Karpas-422 (cell line): ENCODE measurements around the gene CRYBB1. TPM values are rescaled to one million over a fixed set of nuclear protein-coding genes. Genes with fewer than 3 reads are reported as not detected.

ENCODE experiments used
- DNase-seq: peaks from one replicate; pipeline ENCODE4 v3.0.0-alpha.2; 2015
- H2AFZ ChIP-seq: fragments of 200-600 bp; sonication (generic); 2 replicates; pipeline ENCODE4 v1.6.1; 2014; ENCODE audit warnings: antibody characterized with exemption, low read length, mixed read lengths
- H3K27ac ChIP-seq: fragments of 200-600 bp; sonication (generic); 2 replicates; pipeline ENCODE4 v1.5.1; 2014; ENCODE audit warnings: mild to moderate bottlenecking, low read length, moderate library complexity
- H3K27me3 ChIP-seq: fragments of 200-600 bp; sonication (generic); 2 replicates; pipeline ENCODE4 v1.6.1; 2014; ENCODE audit warnings: low read length, mixed read lengths
- H3K36me3 ChIP-seq: fragments of 200-600 bp; sonication (generic); 2 replicates; pipeline ENCODE4 v1.6.1; 2014; ENCODE audit warnings: low read length, mixed read lengths; ENCODE audit not compliant: insufficient read depth
- H3K4me1 ChIP-seq: fragments of 200-600 bp; sonication (generic); 2 replicates; pipeline ENCODE4 v1.6.1; 2014; ENCODE audit warnings: mild to moderate bottlenecking, low read length, mixed read lengths
- H3K4me2 ChIP-seq: fragments of 200-600 bp; sonication (generic); 2 replicates; pipeline ENCODE4 v1.6.1; 2014; ENCODE audit warnings: low read length, low read depth, mild to moderate bottlenecking; ENCODE audit not compliant: poor library complexity, severe bottlenecking
- H3K4me3 ChIP-seq: fragments of 200-600 bp; sonication (generic); 2 replicates; pipeline ENCODE4 v1.5.1; 2014; ENCODE audit warnings: mild to moderate bottlenecking, antibody characterized with exemption, low read length, mixed read lengths
- H3K79me2 ChIP-seq: fragments of 200-600 bp; sonication (generic); 2 replicates; pipeline ENCODE4 v1.6.1; 2014; ENCODE audit warnings: mild to moderate bottlenecking, low read length, mixed read lengths
- H3K9ac ChIP-seq: fragments of 200-600 bp; sonication (generic); 2 replicates; pipeline ENCODE4 v1.6.0; 2014; ENCODE audit warnings: low read length
- H3K9me2 ChIP-seq: fragments of 200-600 bp; sonication (generic), shearing (Covaris generic); replicated peaks from 2 replicates; pipeline ENCODE4 v1.6.0; 2014; ENCODE audit warnings: mild to moderate bottlenecking, low read length, moderate library complexity; ENCODE audit not compliant: insufficient read depth
- H3K9me3 ChIP-seq: fragments of 300-700, 200-600 bp; sonication (generic); 2 replicates; pipeline ENCODE4 v1.6.1; 2014; ENCODE audit warnings: low read length, mixed read lengths
- H4K20me1 ChIP-seq: fragments of 200-600 bp; sonication (generic); 2 replicates; pipeline ENCODE4 v1.6.1; 2014; ENCODE audit warnings: mild to moderate bottlenecking, antibody characterized with exemption, low read length, low read depth; ENCODE audit not compliant: insufficient read depth
- total RNA-seq: library from RNA; depleted of rRNA; stranded (reverse); fragments of >200 nt; shearing (Covaris generic); gene quantifications from 2 replicates; pipeline ENCODE4 v1.2.3, GENCODE V29; 2014; ENCODE audit warnings: low replicate concordance

The CRYBB1 gene
- total RNA-seq, 1 experiment from 2014 or later: 0.22 TPM

- Histone ChIP-seq H3K27me3 (no peaks in the 10 kb centered on the region), H3K4me2 (peak overlapping the region; percentile 83), H3K4me1 (peaks cover 38% of the 10 kb centered on the region), H3K9ac (peak overlapping the region; percentile 65), H3K4me3 (peak overlapping the region; percentile 64), H3K9me3 (no peaks in the 10 kb centered on the region), H3K36me3 (no peaks in the 10 kb centered on the region), H2AFZ (peak overlapping the region; percentile 85), H3K9me2 (no peaks in the 10 kb centered on the region), H3K79me2 (no peaks in the 10 kb centered on the region), H4K20me1 (no peaks in the 10 kb centered on the region), H3K27ac (no peak overlapping the region)
- peak; percentile 89 for DNase-seq
Measured at GRCh38 chr22:26658671-26659478, 41.0 kb upstream of the CRYBB1 start.

- Histone ChIP-seq H2AFZ (peak overlapping the region; percentile 85; the same call in 1 of the 2 replicates), H3K9ac (peak overlapping the region; percentile 65)
Measured at GRCh38 chr22:26658161-26658560, 40.3 kb upstream of the CRYBB1 start.

GRCh38 chr22:26656891-26657851, 39.3 kb upstream of the CRYBB1 start, which contains the start of gene MIAT:
TSS of gene MIAT (plus strand) at chr22:26657588.
- Histone ChIP-seq H4K20me1 (no peaks in the 10 kb centered on the region), H3K4me1 (peaks cover 23% of the 10 kb centered on the region), H3K4me3 (peak within 1 kb of the TSS; percentile 64), H2AFZ (peak within 1 kb of the TSS; percentile 85; the same call in 1 of the 2 replicates), H3K9me2 (no peaks in the 10 kb centered on the region), H3K36me3 (no peaks in the 10 kb centered on the region), H3K4me2 (peak within 1 kb of the TSS; percentile 83), H3K27ac (no peak within 1 kb of the TSS), H3K27me3 (no peaks in the 10 kb centered on the region), H3K9me3 (no peaks in the 10 kb centered on the region), H3K9ac (peak within 1 kb of the TSS; percentile 65), H3K79me2 (no peaks in the 10 kb centered on the region)
- peak; percentile 45 for DNase-seq

More at GRCh38 chr22:26658161-26658560, 40.3 kb upstream of the CRYBB1 start:
- no peaks in the 10 kb centered on the region for H3K9me3 ChIP-seq
- peak overlapping the region; percentile 64 for H3K4me3 ChIP-seq
- no peaks in the 10 kb centered on the region for H3K79me2 ChIP-seq
- H3K4me1 ChIP-seq: peaks cover 31% of the 10 kb centered on the region
- no peaks in the 10 kb centered on the region for H3K27me3 ChIP-seq
- no peaks in the 10 kb centered on the region for H3K36me3 ChIP-seq
- no peaks in the 10 kb centered on the region for H4K20me1 ChIP-seq
- no peak overlapping the region for H3K27ac ChIP-seq
- peak overlapping the region; percentile 83 for H3K4me2 ChIP-seq
- no peaks in the 10 kb centered on the region for H3K9me2 ChIP-seq
- DNase-seq: peak; percentile 44

DNA sequence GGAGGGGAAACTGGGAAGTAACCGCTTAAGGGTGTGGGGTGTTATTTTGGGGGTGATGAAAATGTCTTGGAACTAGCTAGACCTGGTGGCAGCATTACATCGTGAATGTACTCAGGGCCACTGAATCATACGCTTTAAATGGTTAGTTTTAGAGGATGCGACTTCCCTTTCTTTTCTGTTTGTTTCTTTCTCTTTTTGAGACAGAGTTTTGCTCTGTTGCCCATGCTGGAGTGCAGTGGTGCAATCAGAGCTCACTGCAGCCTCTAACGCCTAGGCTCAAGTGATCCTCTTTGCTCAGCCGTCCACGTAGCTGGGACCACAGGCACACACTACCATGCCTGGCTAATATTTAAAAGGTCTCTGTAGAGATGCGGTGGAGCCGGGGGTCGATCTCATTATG, 34.0 kb upstream of the CRYBB1 start:
- no peak overlapping the region for H3K4me3 ChIP-seq
- H3K9ac ChIP-seq: no peak overlapping the region
- no peaks in the 10 kb centered on the region for H3K9me3 ChIP-seq
- no peaks in the 10 kb centered on the region for H3K9me2 ChIP-seq
- no peaks in the 10 kb centered on the region for H3K36me3 ChIP-seq
- H3K27ac ChIP-seq: no peak overlapping the region
- H3K79me2 ChIP-seq: no peaks in the 10 kb centered on the region
- H4K20me1 ChIP-seq: no peaks in the 10 kb centered on the region
- no peak overlapping the region for H2AFZ ChIP-seq
- no peak for DNase-seq
- H3K4me2 ChIP-seq: no peak overlapping the region
- H3K27me3 ChIP-seq: no peaks in the 10 kb centered on the region
- no peaks in the 10 kb centered on the region for H3K4me1 ChIP-seq

GRCh38 chr22:26650722-26651421, 33.0 kb upstream of the CRYBB1 start:
- H3K79me2 ChIP-seq: no peaks in the 10 kb centered on the region
- H3K4me3 ChIP-seq: no peak overlapping the region
- DNase-seq: no peak

GRCh38 chr22:26648528-26649388, 30.9 kb upstream of the CRYBB1 start:
- Histone ChIP-seq H3K4me2 (no peak overlapping the region), H4K20me1 (no peaks in the 10 kb centered on the region), H2AFZ (no peak overlapping the region), H3K4me1 (peaks cover 9% of the 10 kb centered on the region), H3K9me3 (no peaks in the 10 kb centered on the region), H3K9ac (no peak overlapping the region), H3K79me2 (no peaks in the 10 kb centered on the region), H3K9me2 (no peaks in the 10 kb centered on the region), H3K27me3 (no peaks in the 10 kb centered on the region), H3K27ac (no peak overlapping the region), H3K4me3 (no peak overlapping the region), H3K36me3 (no peaks in the 10 kb centered on the region)
- DNase-seq: no peak

More at GRCh38 chr22:26650722-26651421, 33.0 kb upstream of the CRYBB1 start:
- Histone ChIP-seq H2AFZ (no peak overlapping the region), H3K4me2 (no peak overlapping the region), H4K20me1 (no peaks in the 10 kb centered on the region), H3K9me2 (no peaks in the 10 kb centered on the region), H3K9me3 (no peaks in the 10 kb centered on the region), H3K27ac (no peak overlapping the region), H3K36me3 (no peaks in the 10 kb centered on the region), H3K9ac (no peak overlapping the region), H3K4me1 (peaks cover under 1% of the 10 kb centered on the region), H3K27me3 (no peaks in the 10 kb centered on the region)

GRCh38 chr22:26648011-26648497, 30.2 kb upstream of the CRYBB1 start:
- no peaks in the 10 kb centered on the region for H4K20me1 ChIP-seq
- H3K9me3 ChIP-seq: no peaks in the 10 kb centered on the region
- no peaks in the 10 kb centered on the region for H3K79me2 ChIP-seq
- no peak overlapping the region for H3K9ac ChIP-seq
- no peak overlapping the region for H3K4me3 ChIP-seq
- H3K27ac ChIP-seq: no peak overlapping the region
- H3K9me2 ChIP-seq: no peaks in the 10 kb centered on the region
- no peak overlapping the region for H2AFZ ChIP-seq
- no peaks in the 10 kb centered on the region for H3K27me3 ChIP-seq
- DNase-seq: no peak
- H3K36me3 ChIP-seq: no peaks in the 10 kb centered on the region
- H3K4me1 ChIP-seq: peaks cover 12% of the 10 kb centered on the region
- no peak overlapping the region for H3K4me2 ChIP-seq
